Mononuclear cell (primary cell): ENCODE results near the gene NUP188. TPM values are rescaled to one million over a fixed set of nuclear protein-coding genes. Genes with fewer than 3 reads are reported as not detected.

Experiments
- H3K27me3 ChIP-seq: 2 replicates; pipeline ENCODE4 v1.6.0; 2011; ENCODE audit warnings: low read length, control low read depth; ENCODE audit not compliant: insufficient read depth
- H3K4me1 ChIP-seq: 2 replicates; pipeline ENCODE4 v1.5.1; 2011; ENCODE audit warnings: mild to moderate bottlenecking, low read length, control low read depth; ENCODE audit not compliant: insufficient read depth
- H3K4me3 ChIP-seq: 2 replicates; pipeline ENCODE4 v1.5.1; 2011; ENCODE audit warnings: mild to moderate bottlenecking, low read length, moderate library complexity
- H3K9me3 ChIP-seq: 2 replicates; pipeline ENCODE4 v1.5.1; 2011; ENCODE audit warnings: low read depth, mild to moderate bottlenecking, control low read depth, low read length
- total RNA-seq: library from RNA; depleted of rRNA; stranded (reverse); fragments of >200 nt; gene quantifications from one replicate; pipeline ENCODE4 v1.2.3, GENCODE V29; 2012

Gene NUP188
- total RNA-seq, 1 donor = 34.9 TPM

- peaks cover 24% of the 10 kb centered on the region for H3K4me1 ChIP-seq
- H3K4me3 ChIP-seq = peak overlapping the region; percentile 80
- H3K27me3 ChIP-seq = no peaks in the 10 kb centered on the region
- H3K9me3 ChIP-seq = no peaks in the 10 kb centered on the region
Measured at GRCh38 chr9:129036923-129037766, 89.6 kb downstream of the NUP188 start.

GRCh38 chr9:129037767-129038098, 90.2 kb downstream of the NUP188 start:
- H3K4me1 ChIP-seq = peaks cover 24% of the 10 kb centered on the region
- no peaks in the 10 kb centered on the region for H3K9me3 ChIP-seq
- H3K4me3 ChIP-seq = no peak overlapping the region

GRCh38 chr9:129038109-129038852, 90.8 kb downstream of the NUP188 start:
- peaks cover 24% of the 10 kb centered on the region for H3K4me1 ChIP-seq
- H3K4me3 ChIP-seq = no peak overlapping the region
- H3K9me3 ChIP-seq = no peaks in the 10 kb centered on the region
- no peaks in the 10 kb centered on the region for H3K27me3 ChIP-seq

More at GRCh38 chr9:129037767-129038098, 90.2 kb downstream of the NUP188 start:
- H3K27me3 ChIP-seq = no peaks in the 10 kb centered on the region

GRCh38 chr9:129040113-129040643, 92.7 kb downstream of the NUP188 start:
- Histone ChIP-seq H3K27me3 (no peaks in the 10 kb centered on the region), H3K9me3 (no peaks in the 10 kb centered on the region), H3K4me1 (peaks cover 24% of the 10 kb centered on the region), H3K4me3 (no peak overlapping the region)

GRCh38 chr9:129042016-129042415, 94.5 kb downstream of the NUP188 start:
- no peaks in the 10 kb centered on the region for H3K9me3 ChIP-seq
- H3K4me3 ChIP-seq = no peak overlapping the region
- H3K4me1 ChIP-seq = peaks cover 18% of the 10 kb centered on the region
- no peaks in the 10 kb centered on the region for H3K27me3 ChIP-seq

- Histone ChIP-seq H3K4me1 (no peaks in the 10 kb centered on the region), H3K4me3 (no peak overlapping the region), H3K27me3 (no peaks in the 10 kb centered on the region), H3K9me3 (no peaks in the 10 kb centered on the region)
Measured at GRCh38 chr9:129052592-129052991, 105.1 kb downstream of the NUP188 start.

- Histone ChIP-seq H3K4me3 (no peak overlapping the region), H3K4me1 (peaks cover 2% of the 10 kb centered on the region)
Measured at GRCh38 chr9:129053020-129053419, 105.5 kb downstream of the NUP188 start.

GRCh38 chr9:129054163-129054851, 106.8 kb downstream of the NUP188 start:
- H3K27me3 ChIP-seq = no peaks in the 10 kb centered on the region
- no peaks in the 10 kb centered on the region for H3K9me3 ChIP-seq
- H3K4me3 ChIP-seq = no peak overlapping the region
- H3K4me1 ChIP-seq = peaks cover 15% of the 10 kb centered on the region

More at GRCh38 chr9:129053020-129053419, 105.5 kb downstream of the NUP188 start:
- H3K27me3 ChIP-seq = no peaks in the 10 kb centered on the region
- H3K9me3 ChIP-seq = no peaks in the 10 kb centered on the region

Other genes starting within 250 kb of the NUP188 start
- gene PKN3, start 245.2 kb upstream of the NUP188 start, total RNA-seq = 0.73 TPM
- 19.6 TPM for gene ZDHHC12, start 223.6 kb upstream of the NUP188 start, total RNA-seq
- 23.4 TPM for gene ZER1, start 175.8 kb upstream of the NUP188 start, total RNA-seq
- gene TBC1D13, start 160.4 kb upstream of the NUP188 start, total RNA-seq = 26.4 TPM
- gene ENDOG, start 129.2 kb upstream of the NUP188 start, total RNA-seq = 3.0 TPM
- 8.0 TPM for gene SPOUT1, start 117.9 kb upstream of the NUP188 start, total RNA-seq
- gene KYAT1, start 65.7 kb upstream of the NUP188 start, total RNA-seq = 2.0 TPM
- gene LRRC8A, start 65.6 kb upstream of the NUP188 start, total RNA-seq = 26.4 TPM
- 0.73 TPM for gene PHYHD1, start 26.7 kb upstream of the NUP188 start, total RNA-seq
- 8.1 TPM for gene DOLK, start 96 bp upstream of the NUP188 start, total RNA-seq
- gene SH3GLB2, start 80.6 kb downstream of the NUP188 start, total RNA-seq = 37.0 TPM
- 22.7 TPM for gene MIGA2, start 88.9 kb downstream of the NUP188 start, total RNA-seq
- gene DOLPP1, start 133.4 kb downstream of the NUP188 start, total RNA-seq = 1.9 TPM
- 11.6 TPM for gene CRAT, start 163.1 kb downstream of the NUP188 start, total RNA-seq
- 20.0 TPM for gene PTPA, start 163.7 kb downstream of the NUP188 start, total RNA-seq
- gene IER5L, start 230.6 kb downstream of the NUP188 start, total RNA-seq = 13.2 TPM